ENCODE data around the gene MAPK10.
A peak's percentile ranks its signal among the peaks of the same experiment; 100 is the strongest.

MAPK10 gene

GRCh38 chr4:86036736-86037135, 323.1 kb downstream of the MAPK10 start:
- ChIA-PET CTCF (interaction anchor here (0.7 to 2.1 kb wide), 9 partner anchors 9 to 889 kb away, joined by 3 to 13 read pairs (median 4); no protein-coding TSS in a partner anchor), POLR2A (no interaction called here)
- H3K4me3 ChIP-seq (ENCODE audit: low read depth, low read length): no peak overlapping the region
- no peak for TF ChIP-seq CTCF (IDR thresholded peaks at IDR 0.05; ENCODE audit: insufficient read depth, low read length, missing control alignments)
- DNase-seq (ENCODE audit: low read depth, low spot score): no peak

GRCh38 chr4:86035688-86036087, 324.2 kb downstream of the MAPK10 start:
- no peak overlapping the region for H3K4me3 ChIP-seq (ENCODE audit: low read depth, low read length)
- ChIA-PET POLR2A (no interaction called here), CTCF (interaction anchor here (1.1 to 2.1 kb wide), 8 partner anchors 10 to 888 kb away, joined by 3 to 13 read pairs (median 4); no protein-coding TSS in a partner anchor)
- DNase-seq (ENCODE audit: low read depth, low spot score): no peak
- TF ChIP-seq CTCF (IDR thresholded peaks at IDR 0.05; ENCODE audit: insufficient read depth, low read length, missing control alignments): no peak

- CTCF ChIA-PET: interaction anchor here (1.1 kb wide), 1 partner anchor 238 kb away, joined by 4 read pairs; no protein-coding TSS in a partner anchor
- no peak for TF ChIP-seq CTCF (IDR thresholded peaks at IDR 0.05; ENCODE audit: insufficient read depth, low read length, missing control alignments)
- POLR2A ChIA-PET: no interaction called here
- no peak overlapping the region for H3K4me3 ChIP-seq (ENCODE audit: low read depth, low read length)
- DNase-seq (ENCODE audit: low read depth, low spot score): no peak
Measured at GRCh38 chr4:86034616-86035015, 325.2 kb downstream of the MAPK10 start.

GRCh38 chr4:86033171-86033570, 326.7 kb downstream of the MAPK10 start:
- CTCF ChIA-PET: interaction anchor here (1.0 to 3.3 kb wide), 4 partner anchors 10 to 236 kb away, joined by 4 to 18 read pairs (median 7); no protein-coding TSS in a partner anchor
- no peak overlapping the region for H3K4me3 ChIP-seq (ENCODE audit: low read depth, low read length)
- POLR2A ChIA-PET: interaction anchor here (0.9 kb wide), 1 partner anchor 17 kb away, joined by 3 read pairs; no protein-coding TSS in a partner anchor
- TF ChIP-seq CTCF (IDR thresholded peaks at IDR 0.05; ENCODE audit: insufficient read depth, low read length, missing control alignments): no peak
- DNase-seq (ENCODE audit: low read depth, low spot score): no peak

- POLR2A ChIA-PET: interaction anchor here (0.9 kb wide), 1 partner anchor 10 kb away, joined by 3 read pairs; no protein-coding TSS in a partner anchor
- DNase-seq (ENCODE audit: low read depth, low spot score): peak; percentile 86
- CTCF ChIA-PET: interaction anchor here (0.8 to 3.3 kb wide), 5 partner anchors 10 to 63 kb away, joined by 4 to 18 read pairs (median 6); no protein-coding TSS in a partner anchor
Measured at GRCh38 chr4:86032476-86033022, 327.3 kb downstream of the MAPK10 start.

More at GRCh38 chr4:86032476-86033022, 327.3 kb downstream of the MAPK10 start:
- TF ChIP-seq CTCF (IDR thresholded peaks at IDR 0.05; ENCODE audit: insufficient read depth, low read length, missing control alignments): no peak
- H3K4me3 ChIP-seq (ENCODE audit: low read depth, low read length): no peak overlapping the region

All from AG04449 (cell line).